IMR-90 (cell line): ENCODE measurements around the gene APCS. TPM values are rescaled to one million over a fixed set of nuclear protein-coding genes. Genes with fewer than 3 reads are reported as not detected.

ENCODE experiments used
- ATAC-seq: fragments of 200-7000 bp; cut with Tn5 transposase; 2 replicates; pipeline ENCODE4 v1.9.1; 2020; ENCODE audit warnings: low read depth, mild to moderate bottlenecking, moderate library complexity
- BruUV-seq: library from RNA; stranded (reverse); fragments of 400-500 nt; replicated peaks from 2 replicates; lab custom pipeline; 2021; lab: Mats Ljungman, UMichigan
- CTCF ChIA-PET: fragments of 300-600 bp; formaldehyde crosslinking; extraction: SDS; loops from one replicate; lab custom pipeline; 2021; ENCODE audit warnings: antibody characterized with exemption; lab: Yijun Ruan, JAX
- POLR2A ChIA-PET: fragments of 300-600 bp; sonication (Branson Sonifier 250); formaldehyde crosslinking; loops from one replicate; lab custom pipeline; 2022; ENCODE audit warnings: antibody characterized with exemption; ENCODE audit not compliant: unreplicated experiment; lab: Charles Lee
- DNase-seq: peaks from one replicate; pipeline ENCODE4 v3.0.0; 2013
- H2AFZ ChIP-seq: replicated peaks from 2 replicates; pipeline ENCODE3; 2013; ENCODE audit warnings: low read length, mild to moderate bottlenecking; ENCODE audit not compliant: poor library complexity
- H2AK5ac ChIP-seq: 2 replicates; pipeline ENCODE4 v1.6.1; 2013; ENCODE audit warnings: low read depth, low read length, inconsistent platforms
- H2AK9ac ChIP-seq: replicated peaks from 2 replicates; pipeline ENCODE3; 2013; ENCODE audit warnings: mild to moderate bottlenecking, low read depth, low read length, moderate library complexity; ENCODE audit not compliant: poor library complexity
- H2BK120ac ChIP-seq: 2 replicates; pipeline ENCODE4 v1.6.1; 2013; ENCODE audit warnings: low read depth, low read length, inconsistent platforms
- H2BK15ac ChIP-seq: 3 replicates; pipeline ENCODE4 v1.6.1; 2013; ENCODE audit warnings: low read depth, low read length, inconsistent platforms
- H2BK20ac ChIP-seq: 2 replicates; pipeline ENCODE4 v1.6.1; 2013; ENCODE audit warnings: low read depth, mild to moderate bottlenecking, inconsistent platforms, low read length, moderate library complexity
- H2BK5ac ChIP-seq: 2 replicates; pipeline ENCODE4 v1.6.1; 2013; ENCODE audit warnings: mild to moderate bottlenecking, low read depth, low read length, inconsistent platforms; ENCODE audit not compliant: poor library complexity, severe bottlenecking
- H3K14ac ChIP-seq: replicated peaks from 2 replicates; pipeline ENCODE4 v1.6.1; 2013; ENCODE audit warnings: low read depth, low read length, inconsistent platforms
- H3K18ac ChIP-seq: 2 replicates; pipeline ENCODE4 v1.6.1; 2013; ENCODE audit warnings: low read depth, low read length, control low read depth
- H3K23ac ChIP-seq: 2 replicates; pipeline ENCODE4 v1.6.1; 2013; ENCODE audit warnings: low read depth, low read length, inconsistent platforms
- H3K27ac ChIP-seq: 2 replicates; pipeline ENCODE4 v1.5.1; 2013; ENCODE audit warnings: mild to moderate bottlenecking, control low read depth, low read length; ENCODE audit not compliant: insufficient read depth
- H3K27me3 ChIP-seq: 2 replicates; pipeline ENCODE4 v1.6.1; 2013; ENCODE audit warnings: low read length; ENCODE audit not compliant: control insufficient read depth, insufficient read depth
- H3K36me3 ChIP-seq: 2 replicates; pipeline ENCODE4 v1.6.1; 2013; ENCODE audit warnings: low read length, mixed read lengths; ENCODE audit not compliant: control insufficient read depth, insufficient read depth
- H3K4ac ChIP-seq: 2 replicates; pipeline ENCODE4 v1.6.1; 2013; ENCODE audit warnings: low read depth, low read length, inconsistent platforms
- H3K4me1 ChIP-seq: 2 replicates; pipeline ENCODE4 v1.6.1; 2013; ENCODE audit warnings: low read length, mixed read lengths; ENCODE audit not compliant: control insufficient read depth, insufficient read depth
- H3K4me2 ChIP-seq: 2 replicates; pipeline ENCODE4 v1.6.1; 2013; ENCODE audit warnings: low read depth, mild to moderate bottlenecking, control low read depth, low read length, moderate library complexity
- H3K4me3 ChIP-seq: 2 replicates; pipeline ENCODE4 v1.5.1; 2013; ENCODE audit warnings: low read depth, mild to moderate bottlenecking, control low read depth, low read length, moderate library complexity; ENCODE audit not compliant: insufficient read depth
- H3K56ac ChIP-seq: 2 replicates; pipeline ENCODE4 v1.6.1; 2013; ENCODE audit warnings: low read length, inconsistent platforms; ENCODE audit not compliant: insufficient read depth; ENCODE audit errors: extremely low read depth
- H3K79me1 ChIP-seq, 2 experiments: 2 replicates each; pipeline ENCODE4 v1.6.1; 2013; ENCODE audit warnings: low read length in 2 of 2, inconsistent platforms in 1 of 2, low read depth in 1 of 2
- H3K9ac ChIP-seq: 2 replicates; pipeline ENCODE4 v1.6.1; 2013; ENCODE audit warnings: low read depth, low read length, control low read depth
- H3K9me1 ChIP-seq: 2 replicates; pipeline ENCODE4 v1.6.1; 2013; ENCODE audit warnings: low read length, inconsistent platforms; ENCODE audit not compliant: insufficient read depth
- H3K9me3 ChIP-seq: 2 replicates; pipeline ENCODE4 v1.6.1; 2013; ENCODE audit warnings: low read length; ENCODE audit not compliant: control insufficient read depth, insufficient read depth
- H4K20me1 ChIP-seq: 2 replicates; pipeline ENCODE4 v1.6.1; 2013; ENCODE audit warnings: low read length, inconsistent platforms; ENCODE audit not compliant: insufficient read depth
- H4K5ac ChIP-seq: 2 replicates; pipeline ENCODE4 v1.6.1; 2013; ENCODE audit warnings: mild to moderate bottlenecking, low read depth, low read length, control low read depth
- H4K8ac ChIP-seq, 2 experiments: 2 replicates each; pipeline ENCODE4 v1.6.1; 2013; ENCODE audit warnings: low read depth in 2 of 2, low read length in 2 of 2, control low read depth in 1 of 2, inconsistent platforms in 1 of 2
- H4K91ac ChIP-seq: 2 replicates; pipeline ENCODE4 v1.6.1; 2013; ENCODE audit warnings: low read depth, low read length, inconsistent platforms; ENCODE audit not compliant: insufficient read depth
- BHLHE40 ChIP-seq: fragments of 150-350 bp; IDR thresholded peaks from 2 replicates; pipeline ENCODE4 v1.6.1; 2016; ENCODE audit warnings: mild to moderate bottlenecking, low read depth, low read length
- NFE2L2 ChIP-seq: fragments of 150-350 bp; IDR thresholded peaks from 2 replicates; pipeline ENCODE4 v1.6.1; 2016; ENCODE audit warnings: low read depth, mild to moderate bottlenecking, low read length
- RCOR1 ChIP-seq: IDR thresholded peaks from 2 replicates; pipeline ENCODE4 v1.6.1; 2012; ENCODE audit warnings: mild to moderate bottlenecking, low read length, improper control_type of control experiment; ENCODE audit not compliant: insufficient replicate concordance
- RFX5 ChIP-seq: IDR thresholded peaks from 2 replicates; pipeline ENCODE4 v1.8.0; 2012; ENCODE audit warnings: low read depth, mild to moderate bottlenecking, low read length, moderate library complexity
- SMC3 ChIP-seq: fragments of 150-350 bp; IDR thresholded peaks from 2 replicates; pipeline ENCODE4 v1.6.1; 2016; ENCODE audit warnings: low read depth, mild to moderate bottlenecking, antibody characterized with exemption, low read length, moderate library complexity
- WGBS, 2 experiments: methylation state at CpG; one replicate each; pipeline versions ENCODE4 v1.1.5 to v1.1.7; 2013; ENCODE audit warnings: missing lambda C conversion rate in 2 of 2; ENCODE audit not compliant: insufficient read length in 1 of 2; ENCODE audit errors: extremely low coverage in 2 of 2; 5-methylcytosine and 5-hydroxymethylcytosine counted together
- dilution Hi-C: fragments of 300-500 bp; cut with HindIII; formaldehyde crosslinking; loops from one replicate; pipeline ENCODE4 v1.14.3; 2018; ENCODE audit warnings: low sequenced_read_pairs; ENCODE audit not compliant: unreplicated experiment
- in situ Hi-C: fragments of 300-500 bp; cut with MboI; formaldehyde crosslinking; loops from 3 replicates; pipeline ENCODE4 v1.14.3; 2019; ENCODE audit warnings: low sequenced_read_pairs, inconsistent platforms, mixed read lengths
- intact Hi-C: fragments of 100-400 bp; cut with micrococcal nuclease; formaldehyde crosslinking; loops from 2 replicates; pipeline ENCODE4 v1.10.0; 2022
- polyA plus RNA-seq, 3 experiments: library from polyadenylated mRNA; depleted of rRNA; stranded (reverse); fragments of >200 nt; gene quantifications; 2 replicates each; pipeline ENCODE4 v1.2.3, GENCODE V29; 2012; ENCODE audit warnings: low replicate concordance in 1 of 3
- total RNA-seq: library from RNA; depleted of rRNA; stranded (reverse); fragments of >200 nt; gene quantifications from 2 replicates; pipeline ENCODE4 v1.2.3, GENCODE V29; 2012

Gene APCS
- total and polyA plus RNA-seq, 2 of the 4 experiments (the other 2 are of a cell fraction) = not detected

DNA sequence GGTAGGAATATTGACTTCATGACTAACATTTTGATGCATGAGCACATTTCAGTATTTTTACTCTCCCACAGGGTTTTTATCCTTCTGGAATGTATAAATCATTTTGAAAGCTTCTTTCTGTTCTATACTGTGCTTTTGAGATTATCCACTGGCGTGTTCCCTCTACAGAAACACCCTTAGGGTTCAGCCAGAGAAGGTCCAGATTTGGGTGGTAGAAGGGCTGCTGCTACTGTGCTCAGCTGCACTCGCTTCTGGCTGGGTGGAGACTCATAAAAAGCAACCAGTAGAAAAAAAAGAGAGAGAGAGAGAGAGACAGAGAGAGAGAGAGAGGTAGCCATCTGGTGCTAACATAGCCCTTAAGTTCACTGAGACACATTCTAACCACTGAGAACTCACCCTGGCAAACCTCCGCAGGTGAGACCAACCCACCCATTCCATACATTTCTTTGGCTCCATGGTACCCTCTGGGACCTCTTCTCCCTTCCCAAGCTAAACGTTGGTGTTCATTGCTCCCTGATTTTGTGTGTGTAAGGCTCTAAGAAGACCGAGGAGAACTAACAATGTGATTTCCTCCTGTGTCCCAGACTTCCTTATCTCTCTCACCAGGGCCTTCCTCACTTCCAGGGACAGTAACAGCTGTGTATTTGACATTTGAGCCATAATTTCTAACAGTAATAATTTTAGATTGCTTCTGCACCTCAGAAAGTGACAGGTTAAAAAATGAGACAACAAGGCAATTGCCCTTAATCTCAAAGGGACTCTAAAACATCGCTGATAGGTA is 7.2 kb downstream of the APCS start:
- peak overlapping the region; percentile 83 for H2BK5ac ChIP-seq
- H2AK5ac ChIP-seq = peak overlapping the region; percentile 43; the same call in 1 of the 2 replicates
- no TSS peak for BruUV-seq
- DNase-seq = no peak
- H3K4me2 ChIP-seq = peak overlapping the region; percentile 29; the same call in 1 of the 2 replicates
- no CpG with 5 or more reads among the region's 6 CpGs for whole genome bisulfite sequencing, 2 experiments
- H3K36me3 ChIP-seq = no peaks in the 10 kb centered on the region
- 0 out of 2 replicates have a peak, but pooled peaks cover 3% of the 10 kb centered on the region for H3K9me1 ChIP-seq
- no peaks in the 10 kb centered on the region for H3K79me1 ChIP-seq
- H2BK20ac ChIP-seq = peak overlapping the region; percentile 84; the same call in 1 of the 2 replicates
- peaks cover 5% of the 10 kb centered on the region; the same call in 1 of the 2 replicates for H3K4me1 ChIP-seq
- CTCF ChIA-PET = interaction anchor here (0.5 to 1.0 kb wide), 3 partner anchors 135 to 338 kb away, joined by 3 to 4 read pairs (median 3); partner anchors contain the start of gene DUSP23
- H3K14ac ChIP-seq = peak overlapping the region; percentile 38
- H2BK15ac ChIP-seq = peak overlapping the region; percentile 63; the same call in 1 of the 3 replicates
- H3K27ac ChIP-seq = no peak overlapping the region
- H4K5ac ChIP-seq = peak overlapping the region; percentile 91; the same call in 1 of the 2 replicates
- no peak overlapping the region for H3K4me3 ChIP-seq
- no peaks in the 10 kb centered on the region for H3K27me3 ChIP-seq
- H3K4ac ChIP-seq = peak overlapping the region; percentile 67
- H3K9me3 ChIP-seq = peaks cover 3% of the 10 kb centered on the region; the same call in 1 of the 2 replicates
- no peak for ATAC-seq
- intact Hi-C loops (no loop called here), dilution Hi-C loops (no loop called here), in situ Hi-C loops (no loop called here)
- H3K23ac ChIP-seq = peak overlapping the region; percentile 19; the same call in 1 of the 2 replicates
- H4K8ac ChIP-seq = peak overlapping the region; percentile 79 to 80
- no peak overlapping the region for H3K56ac ChIP-seq
- TF ChIP-seq RFX5 = no peak
- no peak for TF ChIP-seq RCOR1
- no peak for TF ChIP-seq NFE2L2
- TF ChIP-seq SMC3 = no peak
- no peak for TF ChIP-seq BHLHE40
- peak overlapping the region; percentile 91; the same call in 1 of the 2 replicates for H3K18ac ChIP-seq
- H4K91ac ChIP-seq = peak overlapping the region; percentile 56; the same call in 1 of the 2 replicates
- H2AK9ac ChIP-seq = no peak overlapping the region
- peak overlapping the region; percentile 84 for H2AFZ ChIP-seq
- peak overlapping the region; percentile 83 for H2BK120ac ChIP-seq
- no peaks in the 10 kb centered on the region for H4K20me1 ChIP-seq
- POLR2A ChIA-PET = no interaction called here
- no peak overlapping the region for H3K9ac ChIP-seq
